SK-N-SH (cell line): ENCODE results near the gene SYT6.

Source experiments
- EP300 ChIP-seq, 2 experiments: IDR thresholded peaks; 2 replicates each; pipeline versions ENCODE4 v1.4.0 to v1.6.1; 2012; ENCODE audit warnings: borderline replicate concordance in 1 of 2, low read depth in 1 of 2, low read length in 1 of 2
- JUND ChIP-seq: IDR thresholded peaks from 2 replicates; pipeline ENCODE4 v1.4.0; 2012
- MXI1 ChIP-seq: IDR thresholded peaks from 2 replicates; pipeline ENCODE4 v1.6.1; 2012; ENCODE audit warnings: mild to moderate bottlenecking, low read depth, low read length, improper control_type of control experiment
- POLR2AphosphoS5 ChIP-seq: IDR thresholded peaks from 2 replicates; pipeline ENCODE4 v1.6.1; 2012; ENCODE audit warnings: low read depth, low read length
- RAD21 ChIP-seq: IDR thresholded peaks from 2 replicates; pipeline ENCODE4 v1.6.1; 2012; ENCODE audit warnings: mild to moderate bottlenecking, low read length
- RCOR1 ChIP-seq: fragments of 150-350 bp; IDR thresholded peaks from 2 replicates; pipeline ENCODE4 v1.6.1; 2017; ENCODE audit warnings: antibody characterized with exemption, low read length
- RXRA ChIP-seq: IDR thresholded peaks from 2 replicates; pipeline ENCODE4 v1.4.0; 2012; ENCODE audit warnings: low read depth, mild to moderate bottlenecking, borderline replicate concordance
- TF ChIP-seq, protein P1 (sequence below): fragments of 200-600 bp; sonication (generic); IDR thresholded peaks from 2 replicates; pipeline ENCODE4 v1.6.1; 2017; ENCODE audit warnings: antibody characterized with exemption, mild to moderate bottlenecking, moderate library complexity
- TF ChIP-seq, protein P2 (sequence below): IDR thresholded peaks from 2 replicates; pipeline ENCODE4; 2012

- TF ChIP-seq EP300 (IDR thresholded peaks at IDR 0.05; ENCODE audit: borderline replicate concordance in 1 of 2, low read depth in 1 of 2, low read length in 1 of 2) (no peak), RAD21 (no peak), RCOR1 (no peak), POLR2AphosphoS5 (no peak), MXI1 (no peak), RXRA (no peak), JUND (no peak)
- TF ChIP-seq, protein P1, sequence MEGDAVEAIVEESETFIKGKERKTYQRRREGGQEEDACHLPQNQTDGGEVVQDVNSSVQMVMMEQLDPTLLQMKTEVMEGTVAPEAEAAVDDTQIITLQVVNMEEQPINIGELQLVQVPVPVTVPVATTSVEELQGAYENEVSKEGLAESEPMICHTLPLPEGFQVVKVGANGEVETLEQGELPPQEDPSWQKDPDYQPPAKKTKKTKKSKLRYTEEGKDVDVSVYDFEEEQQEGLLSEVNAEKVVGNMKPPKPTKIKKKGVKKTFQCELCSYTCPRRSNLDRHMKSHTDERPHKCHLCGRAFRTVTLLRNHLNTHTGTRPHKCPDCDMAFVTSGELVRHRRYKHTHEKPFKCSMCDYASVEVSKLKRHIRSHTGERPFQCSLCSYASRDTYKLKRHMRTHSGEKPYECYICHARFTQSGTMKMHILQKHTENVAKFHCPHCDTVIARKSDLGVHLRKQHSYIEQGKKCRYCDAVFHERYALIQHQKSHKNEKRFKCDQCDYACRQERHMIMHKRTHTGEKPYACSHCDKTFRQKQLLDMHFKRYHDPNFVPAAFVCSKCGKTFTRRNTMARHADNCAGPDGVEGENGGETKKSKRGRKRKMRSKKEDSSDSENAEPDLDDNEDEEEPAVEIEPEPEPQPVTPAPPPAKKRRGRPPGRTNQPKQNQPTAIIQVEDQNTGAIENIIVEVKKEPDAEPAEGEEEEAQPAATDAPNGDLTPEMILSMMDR: no peak
- TF ChIP-seq, protein P2, sequence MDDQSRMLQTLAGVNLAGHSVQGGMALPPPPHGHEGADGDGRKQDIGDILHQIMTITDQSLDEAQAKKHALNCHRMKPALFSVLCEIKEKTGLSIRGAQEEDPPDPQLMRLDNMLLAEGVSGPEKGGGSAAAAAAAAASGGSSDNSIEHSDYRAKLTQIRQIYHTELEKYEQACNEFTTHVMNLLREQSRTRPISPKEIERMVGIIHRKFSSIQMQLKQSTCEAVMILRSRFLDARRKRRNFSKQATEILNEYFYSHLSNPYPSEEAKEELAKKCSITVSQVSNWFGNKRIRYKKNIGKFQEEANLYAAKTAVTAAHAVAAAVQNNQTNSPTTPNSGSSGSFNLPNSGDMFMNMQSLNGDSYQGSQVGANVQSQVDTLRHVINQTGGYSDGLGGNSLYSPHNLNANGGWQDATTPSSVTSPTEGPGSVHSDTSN: no peak
Observed at GRCh38 chr1:114173680-114174079, 20.0 kb upstream of the SYT6 start.
